ENCODE data around the gene GREB1L. TPM values are rescaled to one million over a fixed set of nuclear protein-coding genes. Genes with fewer than 3 reads are reported as not detected.

The GREB1L gene
- total and polyA plus RNA-seq, 2 donors (not counting 3 experiments of a cell fraction or from before 2014, with no cell fraction given), result 0.22 to 0.41 TPM

GRCh38 chr18:21408681-21409080 is 166.6 kb downstream of the GREB1L start:
- H3K27ac ChIP-seq (ENCODE audit: insufficient read depth, low read depth, low read length), result no peak overlapping the region
- no peak overlapping the region for H2AFZ ChIP-seq (ENCODE audit: low read depth, low read length)
- no peaks in the 10 kb centered on the region for H3K4me1 ChIP-seq (ENCODE audit: control insufficient read depth, extremely low read depth, insufficient read depth, low read length)
- peaks cover 0 to 1% of the 10 kb centered on the region in 2 experiments for H3K27me3 ChIP-seq (ENCODE audit: control insufficient read depth in 2 of 2, insufficient read depth in 2 of 2, low read length in 2 of 2)
- ChIA-PET CTCF (interaction anchor here (1.4 kb wide), 1 partner anchor 221 kb away, joined by 3 read pairs; no protein-coding TSS in a partner anchor), POLR2A (no interaction called here)
- intact Hi-C loops (cut with micrococcal nuclease) (no loop called here), dilution Hi-C loops (cut with MboI; ENCODE audit: extremely low pct_ligation_motif_present, low sequenced_read_pairs) (no loop called here)
- FAIRE-seq, result no peak
- H3K9me1 ChIP-seq (replicated peaks; ENCODE audit: control insufficient read depth, extremely low read depth, insufficient read depth, low read length), result no peaks in the 10 kb centered on the region
- no peaks in the 10 kb centered on the region for H3K9me3 ChIP-seq (replicated peaks; ENCODE audit: control insufficient read depth, insufficient read depth, low read length)
- no peak for DNase-seq (ENCODE audit: low read depth, low spot score)
- no peak overlapping the region for H3K4me3 ChIP-seq (replicated peaks in 1 of 3; ENCODE audit: insufficient read depth in 1 of 3, low read depth in 1 of 3, low read length in 3 of 3)
- H3K9ac ChIP-seq (replicated peaks; ENCODE audit: extremely low read depth, insufficient read depth, low read length), result no peak overlapping the region
- no peaks in the 10 kb centered on the region for H3K36me3 ChIP-seq (ENCODE audit: control insufficient read depth in 2 of 2, extremely low read depth in 1 of 2, insufficient read depth in 2 of 2, low read length in 2 of 2)
- no peak overlapping the region for H3K4me2 ChIP-seq (ENCODE audit: insufficient read depth, low read length)
- TF ChIP-seq JUN (IDR thresholded peaks at IDR 0.05; ENCODE audit: borderline replicate concordance, insufficient read depth, insufficient read length, low read depth) (no peak), MAX (IDR thresholded peaks at IDR 0.05; ENCODE audit: insufficient read depth, insufficient read length) (no peak), POLR2A (IDR thresholded peaks at IDR 0.05; ENCODE audit: low read depth, low read length) (no peak), GATA2 (IDR thresholded peaks at IDR 0.05; ENCODE audit: insufficient read depth, insufficient read length, low read depth, low read length) (no peak), EZH2 (IDR thresholded peaks at IDR 0.05; ENCODE audit: borderline replicate concordance, low read depth, low read length, severe bottlenecking) (no peak), FOS (IDR thresholded peaks at IDR 0.05; ENCODE audit: borderline replicate concordance, insufficient read depth, low read length) (no peak), POLR2AphosphoS5 (IDR thresholded peaks at IDR 0.05; ENCODE audit: insufficient read depth, low read depth, low read length) (no peak), MYC (IDR thresholded peaks at IDR 0.05; ENCODE audit: low read depth, low read length) (no peak)
- TF ChIP-seq, protein P1, sequence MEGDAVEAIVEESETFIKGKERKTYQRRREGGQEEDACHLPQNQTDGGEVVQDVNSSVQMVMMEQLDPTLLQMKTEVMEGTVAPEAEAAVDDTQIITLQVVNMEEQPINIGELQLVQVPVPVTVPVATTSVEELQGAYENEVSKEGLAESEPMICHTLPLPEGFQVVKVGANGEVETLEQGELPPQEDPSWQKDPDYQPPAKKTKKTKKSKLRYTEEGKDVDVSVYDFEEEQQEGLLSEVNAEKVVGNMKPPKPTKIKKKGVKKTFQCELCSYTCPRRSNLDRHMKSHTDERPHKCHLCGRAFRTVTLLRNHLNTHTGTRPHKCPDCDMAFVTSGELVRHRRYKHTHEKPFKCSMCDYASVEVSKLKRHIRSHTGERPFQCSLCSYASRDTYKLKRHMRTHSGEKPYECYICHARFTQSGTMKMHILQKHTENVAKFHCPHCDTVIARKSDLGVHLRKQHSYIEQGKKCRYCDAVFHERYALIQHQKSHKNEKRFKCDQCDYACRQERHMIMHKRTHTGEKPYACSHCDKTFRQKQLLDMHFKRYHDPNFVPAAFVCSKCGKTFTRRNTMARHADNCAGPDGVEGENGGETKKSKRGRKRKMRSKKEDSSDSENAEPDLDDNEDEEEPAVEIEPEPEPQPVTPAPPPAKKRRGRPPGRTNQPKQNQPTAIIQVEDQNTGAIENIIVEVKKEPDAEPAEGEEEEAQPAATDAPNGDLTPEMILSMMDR (IDR thresholded peaks at IDR 0.05; ENCODE audit: extremely low read depth in 1 of 2, insufficient read depth in 1 of 2, low read depth in 1 of 2, low read length in 2 of 2), result no peak
- BruUV-seq (replicated peaks), result no TSS peak
- H3K79me2 ChIP-seq (ENCODE audit: control insufficient read depth, insufficient read depth, low read length), result no peaks in the 10 kb centered on the region
- H4K20me1 ChIP-seq (replicated peaks; ENCODE audit: control insufficient read depth, extremely low read depth, insufficient read depth, low read length), result no peaks in the 10 kb centered on the region
